GM23338 (cell line): ENCODE data around the gene MATR3.

Experiments
- CREB1 ChIP-seq: fragments of 250-450 bp; sonication (Bioruptor Pico); IDR thresholded peaks from 2 replicates; pipeline ENCODE4 v1.5.0; 2020; ENCODE audit warnings: low read depth, mild to moderate bottlenecking, moderate library complexity
- EZH2 ChIP-seq: fragments of 200-600 bp; sonication (generic); IDR thresholded peaks from one replicate; pipeline ENCODE4 v1.8.0; 2017; ENCODE audit warnings: antibody characterized with exemption, mild to moderate bottlenecking, low read depth; ENCODE audit not compliant: unreplicated experiment
- EZH2phosphoT487 ChIP-seq: fragments of 200-600 bp; sonication (generic); IDR thresholded peaks from one replicate; pipeline ENCODE4 v1.8.1; 2018; ENCODE audit warnings: antibody characterized with exemption; ENCODE audit not compliant: unreplicated experiment
- JUNB ChIP-seq: IDR thresholded peaks from one replicate; pipeline ENCODE4 v1.6.1; 2016; ENCODE audit warnings: antibody characterized with exemption; ENCODE audit not compliant: unreplicated experiment
- POLR2AphosphoS5 ChIP-seq: IDR thresholded peaks from 2 replicates; pipeline ENCODE4 v1.6.1; 2016; ENCODE audit warnings: antibody characterized with exemption, low read depth
- STAT1 ChIP-seq: IDR thresholded peaks from one replicate; pipeline ENCODE4 v1.6.1; 2016; ENCODE audit warnings: antibody characterized with exemption; ENCODE audit not compliant: unreplicated experiment
- TF ChIP-seq, protein P1 (sequence below), 2 experiments: fragments of 200-600 bp in 1 of 2; sonication (generic) in 1 of 2; conservative IDR thresholded peaks; 2 replicates each; pipeline versions ENCODE4 v1.5.1 to v1.6.1; 2016 to 2017; ENCODE audit warnings: antibody characterized with exemption in 2 of 2, low read depth in 2 of 2, mild to moderate bottlenecking in 2 of 2, moderate library complexity in 1 of 2
- TF ChIP-seq, protein P2 (sequence below): IDR thresholded peaks from one replicate; pipeline ENCODE4 v1.6.1; 2018; ENCODE audit warnings: antibody characterized with exemption; ENCODE audit not compliant: unreplicated experiment

DNA sequence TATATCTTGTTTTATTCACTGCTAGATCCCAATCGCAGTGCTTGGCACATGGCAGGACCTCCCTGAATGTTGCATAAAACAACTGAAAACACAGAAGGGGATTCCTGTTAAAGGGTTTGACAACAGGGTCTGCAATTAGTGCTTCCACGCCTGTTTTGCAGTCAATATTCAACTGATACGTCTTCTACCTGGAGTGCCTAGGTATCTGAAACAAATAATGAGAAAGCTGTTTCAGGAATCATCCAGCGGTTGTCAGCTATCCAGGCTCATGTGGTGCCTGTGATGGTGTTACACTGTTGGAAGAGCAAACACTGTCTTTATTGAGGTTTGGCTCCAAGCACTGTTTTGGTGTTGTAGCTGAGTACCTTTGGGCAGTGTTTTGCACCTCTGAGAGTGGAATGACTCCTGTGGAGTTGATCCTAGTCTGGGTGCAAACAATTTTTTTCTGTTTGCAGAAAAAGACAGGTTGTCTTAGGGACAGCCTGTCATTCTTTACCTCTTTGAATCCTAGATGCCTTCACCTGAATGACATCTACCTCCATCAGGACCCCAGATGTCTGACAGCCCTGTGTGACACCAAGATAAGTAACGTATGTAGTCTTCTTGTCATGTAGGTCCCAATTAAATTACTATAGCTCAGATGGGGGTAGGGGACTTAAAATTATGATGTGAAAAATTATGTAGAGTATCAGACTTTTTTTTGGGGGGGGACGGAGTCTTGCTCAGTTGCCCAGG lies 14.8 kb upstream of the MATR3 start:
- TF ChIP-seq EZH2 (no peak), EZH2phosphoT487 (no peak), STAT1 (no peak), POLR2AphosphoS5 (peak; percentile 57), JUNB (no peak), CREB1 (CRISPR knock-in tag) (no peak)
- TF ChIP-seq, protein P1, sequence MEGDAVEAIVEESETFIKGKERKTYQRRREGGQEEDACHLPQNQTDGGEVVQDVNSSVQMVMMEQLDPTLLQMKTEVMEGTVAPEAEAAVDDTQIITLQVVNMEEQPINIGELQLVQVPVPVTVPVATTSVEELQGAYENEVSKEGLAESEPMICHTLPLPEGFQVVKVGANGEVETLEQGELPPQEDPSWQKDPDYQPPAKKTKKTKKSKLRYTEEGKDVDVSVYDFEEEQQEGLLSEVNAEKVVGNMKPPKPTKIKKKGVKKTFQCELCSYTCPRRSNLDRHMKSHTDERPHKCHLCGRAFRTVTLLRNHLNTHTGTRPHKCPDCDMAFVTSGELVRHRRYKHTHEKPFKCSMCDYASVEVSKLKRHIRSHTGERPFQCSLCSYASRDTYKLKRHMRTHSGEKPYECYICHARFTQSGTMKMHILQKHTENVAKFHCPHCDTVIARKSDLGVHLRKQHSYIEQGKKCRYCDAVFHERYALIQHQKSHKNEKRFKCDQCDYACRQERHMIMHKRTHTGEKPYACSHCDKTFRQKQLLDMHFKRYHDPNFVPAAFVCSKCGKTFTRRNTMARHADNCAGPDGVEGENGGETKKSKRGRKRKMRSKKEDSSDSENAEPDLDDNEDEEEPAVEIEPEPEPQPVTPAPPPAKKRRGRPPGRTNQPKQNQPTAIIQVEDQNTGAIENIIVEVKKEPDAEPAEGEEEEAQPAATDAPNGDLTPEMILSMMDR (conservative IDR thresholded peaks at IDR 0.05; ENCODE audit: low read depth in 2 of 2), result no peak
- TF ChIP-seq, protein P2, sequence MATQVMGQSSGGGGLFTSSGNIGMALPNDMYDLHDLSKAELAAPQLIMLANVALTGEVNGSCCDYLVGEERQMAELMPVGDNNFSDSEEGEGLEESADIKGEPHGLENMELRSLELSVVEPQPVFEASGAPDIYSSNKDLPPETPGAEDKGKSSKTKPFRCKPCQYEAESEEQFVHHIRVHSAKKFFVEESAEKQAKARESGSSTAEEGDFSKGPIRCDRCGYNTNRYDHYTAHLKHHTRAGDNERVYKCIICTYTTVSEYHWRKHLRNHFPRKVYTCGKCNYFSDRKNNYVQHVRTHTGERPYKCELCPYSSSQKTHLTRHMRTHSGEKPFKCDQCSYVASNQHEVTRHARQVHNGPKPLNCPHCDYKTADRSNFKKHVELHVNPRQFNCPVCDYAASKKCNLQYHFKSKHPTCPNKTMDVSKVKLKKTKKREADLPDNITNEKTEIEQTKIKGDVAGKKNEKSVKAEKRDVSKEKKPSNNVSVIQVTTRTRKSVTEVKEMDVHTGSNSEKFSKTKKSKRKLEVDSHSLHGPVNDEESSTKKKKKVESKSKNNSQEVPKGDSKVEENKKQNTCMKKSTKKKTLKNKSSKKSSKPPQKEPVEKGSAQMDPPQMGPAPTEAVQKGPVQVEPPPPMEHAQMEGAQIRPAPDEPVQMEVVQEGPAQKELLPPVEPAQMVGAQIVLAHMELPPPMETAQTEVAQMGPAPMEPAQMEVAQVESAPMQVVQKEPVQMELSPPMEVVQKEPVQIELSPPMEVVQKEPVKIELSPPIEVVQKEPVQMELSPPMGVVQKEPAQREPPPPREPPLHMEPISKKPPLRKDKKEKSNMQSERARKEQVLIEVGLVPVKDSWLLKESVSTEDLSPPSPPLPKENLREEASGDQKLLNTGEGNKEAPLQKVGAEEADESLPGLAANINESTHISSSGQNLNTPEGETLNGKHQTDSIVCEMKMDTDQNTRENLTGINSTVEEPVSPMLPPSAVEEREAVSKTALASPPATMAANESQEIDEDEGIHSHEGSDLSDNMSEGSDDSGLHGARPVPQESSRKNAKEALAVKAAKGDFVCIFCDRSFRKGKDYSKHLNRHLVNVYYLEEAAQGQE, result no peak
